Measurements from ENCODE around the gene RREB1. TPM values are rescaled to one million over a fixed set of nuclear protein-coding genes. Genes with fewer than 3 reads are reported as not detected.

RREB1 gene
- total RNA-seq, 2 experiments from 2014 or later = 18.7 to 19.7 TPM

GRCh38 chr6:7213416-7213815, 105.7 kb downstream of the RREB1 start:
- POLR2A ChIA-PET = no interaction called here
- Mint-ChIP-seq H3K36me3 (ENCODE audit: low read depth) (peaks cover 43% of the 10 kb centered on the region), H3K9me3 (no peaks in the 10 kb centered on the region), H3K27me3 (no peaks in the 10 kb centered on the region), H3K27ac (no peak overlapping the region), H3K4me1 (ENCODE audit: low read depth) (peaks cover 19% of the 10 kb centered on the region), H3K4me3 (no peak overlapping the region)
- intact Hi-C loops (cut with micrococcal nuclease) = no loop called here
- ATAC-seq (no peak), DNase-seq (no peak)
- CTCF ChIA-PET = no interaction called here
- TF ChIP-seq, protein P1, sequence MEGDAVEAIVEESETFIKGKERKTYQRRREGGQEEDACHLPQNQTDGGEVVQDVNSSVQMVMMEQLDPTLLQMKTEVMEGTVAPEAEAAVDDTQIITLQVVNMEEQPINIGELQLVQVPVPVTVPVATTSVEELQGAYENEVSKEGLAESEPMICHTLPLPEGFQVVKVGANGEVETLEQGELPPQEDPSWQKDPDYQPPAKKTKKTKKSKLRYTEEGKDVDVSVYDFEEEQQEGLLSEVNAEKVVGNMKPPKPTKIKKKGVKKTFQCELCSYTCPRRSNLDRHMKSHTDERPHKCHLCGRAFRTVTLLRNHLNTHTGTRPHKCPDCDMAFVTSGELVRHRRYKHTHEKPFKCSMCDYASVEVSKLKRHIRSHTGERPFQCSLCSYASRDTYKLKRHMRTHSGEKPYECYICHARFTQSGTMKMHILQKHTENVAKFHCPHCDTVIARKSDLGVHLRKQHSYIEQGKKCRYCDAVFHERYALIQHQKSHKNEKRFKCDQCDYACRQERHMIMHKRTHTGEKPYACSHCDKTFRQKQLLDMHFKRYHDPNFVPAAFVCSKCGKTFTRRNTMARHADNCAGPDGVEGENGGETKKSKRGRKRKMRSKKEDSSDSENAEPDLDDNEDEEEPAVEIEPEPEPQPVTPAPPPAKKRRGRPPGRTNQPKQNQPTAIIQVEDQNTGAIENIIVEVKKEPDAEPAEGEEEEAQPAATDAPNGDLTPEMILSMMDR (IDR thresholded peaks at IDR 0.05) = no peak

GRCh38 chr6:7214468-7214867, 106.7 kb downstream of the RREB1 start:
- Mint-ChIP-seq H3K27me3 (no peaks in the 10 kb centered on the region), H3K36me3 (ENCODE audit: low read depth) (peaks cover 43% of the 10 kb centered on the region), H3K4me3 (no peak overlapping the region), H3K27ac (peak overlapping the region; percentile 30), H3K4me1 (ENCODE audit: low read depth) (peaks cover 23% of the 10 kb centered on the region), H3K9me3 (no peaks in the 10 kb centered on the region)
- TF ChIP-seq, protein P1 (IDR thresholded peaks at IDR 0.05) = no peak
- intact Hi-C loops (cut with micrococcal nuclease) = no loop called here
- no peak for DNase-seq
- no peak for ATAC-seq
- ChIA-PET POLR2A (interaction anchor here (0.6 kb wide), 1 partner anchor 50 kb away, joined by 3 read pairs; no protein-coding TSS in a partner anchor), CTCF (no interaction called here)

- CTCF ChIA-PET = interaction anchor here (1.2 kb wide), 1 partner anchor 28 kb away, joined by 5 read pairs; no protein-coding TSS in a partner anchor
- no peak for ATAC-seq
Observed at GRCh38 chr6:7215131-7215530, 107.4 kb downstream of the RREB1 start.

DNA sequence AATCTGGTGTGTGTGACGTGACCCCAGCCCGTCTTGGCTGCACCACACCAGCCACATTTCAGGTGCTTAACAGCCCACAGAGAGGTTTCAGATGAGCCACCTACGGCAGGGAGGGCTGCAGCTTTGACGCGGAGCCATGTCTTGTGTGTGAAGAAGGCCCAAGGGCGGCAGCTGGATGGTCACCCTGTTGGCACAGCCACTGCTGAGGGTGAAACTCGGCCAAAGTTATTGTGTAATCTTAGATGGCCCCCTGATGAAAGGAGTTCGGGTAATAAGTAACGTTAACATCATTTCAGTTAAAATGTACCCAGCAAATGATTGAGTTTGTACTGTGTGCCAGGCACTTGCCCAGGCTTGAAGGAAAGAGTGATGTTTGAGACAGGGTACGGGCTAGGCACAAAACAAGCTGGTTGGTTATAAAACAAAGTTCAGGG, 108.1 kb downstream of the RREB1 start:
- TF ChIP-seq, protein P1 (IDR thresholded peaks at IDR 0.05) = no peak
- H3K9me3 Mint-ChIP-seq = no peaks in the 10 kb centered on the region
- ATAC-seq (peak; percentile 28), DNase-seq (peak; percentile 45)
- CTCF ChIA-PET = interaction anchor here (1.2 to 1.3 kb wide), 2 partner anchors 16 to 28 kb away, joined by 3 to 5 read pairs; no protein-coding TSS in a partner anchor
- no peak overlapping the region for H3K27ac Mint-ChIP-seq
- no peak overlapping the region for H3K4me3 Mint-ChIP-seq
- intact Hi-C loops (cut with micrococcal nuclease) = no loop called here
- H3K4me1 Mint-ChIP-seq (ENCODE audit: low read depth) = peaks cover 29% of the 10 kb centered on the region
- H3K27me3 Mint-ChIP-seq = no peaks in the 10 kb centered on the region
- peaks cover 44% of the 10 kb centered on the region for H3K36me3 Mint-ChIP-seq (ENCODE audit: low read depth)
- POLR2A ChIA-PET = no interaction called here

More at GRCh38 chr6:7215131-7215530, 107.4 kb downstream of the RREB1 start:
- POLR2A ChIA-PET = no interaction called here
- no peak for DNase-seq
- H3K4me1 Mint-ChIP-seq (ENCODE audit: low read depth) = peaks cover 29% of the 10 kb centered on the region
- peaks cover 46% of the 10 kb centered on the region for H3K36me3 Mint-ChIP-seq (ENCODE audit: low read depth)
- no peaks in the 10 kb centered on the region for H3K9me3 Mint-ChIP-seq
- TF ChIP-seq, protein P1 (IDR thresholded peaks at IDR 0.05) = no peak
- H3K27ac Mint-ChIP-seq = peak overlapping the region; percentile 61
- intact Hi-C loops (cut with micrococcal nuclease) = no loop called here
- no peak overlapping the region for H3K4me3 Mint-ChIP-seq
- no peaks in the 10 kb centered on the region for H3K27me3 Mint-ChIP-seq

- CTCF ChIA-PET = interaction anchor here (1.3 to 1.6 kb wide), 2 partner anchors 17 to 58 kb away, joined by 3 read pairs; no protein-coding TSS in a partner anchor
- DNase-seq (no peak), ATAC-seq (no peak)
- no peaks in the 10 kb centered on the region for H3K27me3 Mint-ChIP-seq
- H3K4me3 Mint-ChIP-seq = no peak overlapping the region
- no peak overlapping the region for H3K27ac Mint-ChIP-seq
- H3K36me3 Mint-ChIP-seq (ENCODE audit: low read depth) = peaks cover 38% of the 10 kb centered on the region
- peaks cover 29% of the 10 kb centered on the region for H3K4me1 Mint-ChIP-seq (ENCODE audit: low read depth)
- H3K9me3 Mint-ChIP-seq = no peaks in the 10 kb centered on the region
- intact Hi-C loops (cut with micrococcal nuclease) = no loop called here
- POLR2A ChIA-PET = no interaction called here
- TF ChIP-seq, protein P1 (IDR thresholded peaks at IDR 0.05) = no peak
Observed at GRCh38 chr6:7216941-7217621, 109.3 kb downstream of the RREB1 start.
